Medulla oblongata (tissue), 1 donor: ENCODE results near the gene NXNL1.

Experiments used
- DNase-seq: peaks from one replicate; pipeline ENCODE4 v3.0.0-alpha.2; 2015; ENCODE audit errors: extremely low spot score

Gene NXNL1

DNA sequence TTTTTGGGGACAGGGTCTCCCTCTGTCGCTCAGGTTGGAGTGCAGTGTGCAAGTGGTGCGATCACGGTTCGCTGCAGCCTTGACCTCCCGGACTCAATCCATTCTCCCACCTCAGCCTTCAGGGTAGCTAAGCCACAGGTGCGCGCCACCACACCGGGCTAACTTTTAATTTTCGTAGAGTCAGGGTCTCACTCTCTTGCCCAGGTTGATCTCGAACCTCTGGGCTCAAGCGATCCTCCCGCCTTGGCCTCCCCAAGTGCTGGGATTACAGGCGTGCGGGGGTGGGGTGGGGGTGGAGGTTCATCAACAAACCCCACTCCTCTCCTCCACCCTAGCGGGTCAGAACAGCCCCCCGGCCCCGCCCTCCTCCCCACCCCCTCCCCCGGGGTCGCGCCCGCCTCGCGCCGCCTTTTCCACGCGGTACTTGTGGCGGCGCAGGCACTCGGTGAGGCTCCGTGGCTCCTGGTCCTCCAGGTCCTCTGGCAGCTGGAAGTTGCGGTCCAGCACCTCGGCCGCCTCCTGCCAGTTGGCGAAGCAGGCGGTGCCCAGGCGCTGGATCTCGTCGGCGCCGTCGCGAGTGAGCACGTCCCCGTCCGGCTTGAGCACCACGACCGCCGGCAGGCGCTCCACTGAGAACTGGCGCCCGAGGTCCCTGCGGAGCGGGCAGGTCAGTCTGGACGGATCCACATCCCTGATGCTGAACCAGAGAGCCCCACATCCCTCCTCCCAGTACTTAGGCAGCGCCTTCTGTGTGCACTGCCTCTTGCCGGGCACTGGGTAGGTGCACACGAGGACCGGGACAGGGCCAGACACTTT lies 5.2 kb downstream of the NXNL1 start:
- DNase-seq, result no peak

DNA sequence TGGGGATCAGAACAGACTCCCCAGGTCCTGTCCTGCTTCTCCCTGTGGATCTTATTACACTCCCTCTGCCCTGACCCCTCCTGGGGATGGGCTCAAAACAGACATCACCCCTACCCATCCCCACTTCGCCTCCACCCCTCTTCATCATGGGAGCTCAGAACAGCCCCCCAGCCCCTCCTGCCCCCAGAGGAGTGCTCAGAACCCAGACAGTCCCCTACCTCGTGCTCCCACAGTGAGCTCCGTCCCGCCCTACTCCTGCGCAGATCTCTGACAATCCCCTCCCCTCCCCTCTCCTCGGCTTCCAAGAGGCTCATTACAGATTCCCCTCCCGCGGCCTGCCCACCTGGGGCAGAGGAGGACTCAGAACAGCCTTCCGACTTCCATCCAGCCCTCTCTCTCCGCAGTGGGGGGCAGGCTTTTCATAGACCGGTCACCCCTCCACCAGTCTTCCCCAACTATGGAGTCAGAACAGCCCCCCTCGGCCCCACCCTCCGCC lies 6.1 kb downstream of the NXNL1 start:
- no peak for DNase-seq

DNA sequence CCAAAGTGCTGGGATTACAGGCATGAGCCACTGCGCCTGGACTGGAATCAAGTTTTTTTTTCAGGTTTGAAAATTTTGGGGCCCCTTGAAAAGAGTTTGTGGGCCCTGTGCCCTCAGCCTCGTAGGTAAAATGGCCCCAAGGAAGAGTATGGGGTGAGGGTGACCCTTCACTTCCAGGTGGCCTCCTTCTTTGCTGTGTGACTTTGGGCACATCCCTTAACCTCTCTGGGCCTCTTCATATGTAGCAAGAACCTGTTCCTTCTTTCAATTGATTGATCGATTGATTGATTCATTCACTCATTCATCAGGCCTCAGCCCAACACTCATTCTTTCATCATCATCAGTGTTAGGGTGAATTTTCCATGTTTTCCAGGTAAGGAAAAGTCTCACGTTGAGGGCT lies 8.9 kb downstream of the NXNL1 start:
- DNase-seq, result no peak

DNA sequence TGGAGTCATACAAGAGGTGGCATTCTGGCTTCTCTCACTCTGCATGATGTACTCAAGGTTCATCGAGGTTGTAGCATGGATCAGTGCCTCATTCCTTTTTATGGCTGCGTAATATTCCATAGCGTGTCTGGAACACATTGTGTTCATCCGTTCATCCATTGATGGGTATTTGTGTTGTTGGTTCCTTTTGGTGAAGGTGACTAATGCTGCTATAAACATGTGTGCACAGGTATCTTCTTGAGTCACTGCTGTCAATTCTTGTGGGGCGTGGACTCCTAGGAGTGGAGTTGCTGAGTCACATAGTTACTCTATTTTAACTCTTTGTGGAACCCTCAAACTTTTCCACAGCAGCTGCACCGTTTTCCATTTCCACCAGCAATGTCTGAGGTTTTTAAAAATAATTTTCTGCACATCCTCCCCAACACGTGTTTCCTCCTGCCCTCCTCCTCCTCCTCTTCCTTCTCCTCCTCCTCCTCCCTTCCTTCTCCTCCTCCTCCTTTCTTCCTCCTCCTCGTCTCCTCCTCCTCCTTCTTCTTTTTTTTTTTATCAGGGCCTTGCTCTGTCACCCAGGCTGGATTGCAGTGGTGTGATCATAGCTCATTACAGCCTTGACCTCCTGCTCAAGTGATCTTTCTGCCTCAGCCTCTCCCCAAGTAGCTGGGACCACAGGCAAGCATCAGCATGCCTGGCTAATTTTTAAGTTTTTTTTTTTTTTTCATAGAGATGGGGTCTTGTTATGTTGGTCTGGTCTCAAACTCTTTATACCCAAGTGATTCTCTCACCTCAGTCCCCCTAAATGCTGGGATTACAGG lies 10.3 kb downstream of the NXNL1 start:
- DNase-seq, result no peak

DNA sequence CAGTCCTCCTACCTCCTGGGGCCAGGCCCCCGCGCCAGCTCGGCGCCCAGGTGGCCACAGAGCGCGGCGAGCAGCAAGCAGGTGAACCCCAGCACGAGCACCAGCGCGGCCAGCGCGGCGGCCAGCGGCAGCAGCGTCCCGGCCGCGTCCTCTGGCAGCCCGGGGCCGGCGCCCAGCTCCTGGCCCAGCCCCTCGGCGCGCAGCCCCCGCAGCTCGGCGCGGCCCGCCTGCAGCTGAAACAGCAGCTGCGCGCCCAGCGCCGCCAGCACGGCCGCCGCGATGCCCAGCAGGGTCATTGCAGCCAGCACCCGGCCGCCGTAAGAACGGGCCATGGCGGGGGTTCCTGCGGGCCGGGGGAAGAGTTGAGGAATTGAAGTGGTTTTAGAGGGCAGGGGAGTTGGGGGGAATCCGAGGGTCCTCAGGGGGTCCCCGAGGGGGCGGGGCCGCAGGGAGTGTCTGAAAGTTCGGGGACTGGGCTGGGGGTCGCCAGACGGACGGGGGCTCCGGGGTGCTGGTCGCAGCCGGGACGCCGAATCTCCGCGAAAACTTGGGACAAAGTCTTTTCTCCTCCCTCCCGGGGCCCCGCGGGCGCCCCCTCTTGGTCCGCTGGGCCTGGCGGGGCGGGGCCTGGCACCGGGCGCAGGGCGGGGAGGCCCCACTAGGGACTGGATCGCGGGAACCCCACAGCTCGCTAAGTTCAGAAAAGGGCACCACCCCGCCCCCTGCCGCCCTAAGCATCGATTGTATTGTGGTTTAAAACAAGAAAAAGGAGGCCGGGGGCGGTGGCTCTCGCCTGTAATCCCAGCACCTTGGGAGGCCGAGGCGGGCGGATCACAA lies 12.4 kb downstream of the NXNL1 start, which contains the start of gene TMEM221:
Gene TMEM221 (minus strand): TSS at position 538 of the 837 bp plus-strand sequence. CDS start 206 bp downstream, at position 332.
- DNase-seq, result peak; percentile 23

DNA sequence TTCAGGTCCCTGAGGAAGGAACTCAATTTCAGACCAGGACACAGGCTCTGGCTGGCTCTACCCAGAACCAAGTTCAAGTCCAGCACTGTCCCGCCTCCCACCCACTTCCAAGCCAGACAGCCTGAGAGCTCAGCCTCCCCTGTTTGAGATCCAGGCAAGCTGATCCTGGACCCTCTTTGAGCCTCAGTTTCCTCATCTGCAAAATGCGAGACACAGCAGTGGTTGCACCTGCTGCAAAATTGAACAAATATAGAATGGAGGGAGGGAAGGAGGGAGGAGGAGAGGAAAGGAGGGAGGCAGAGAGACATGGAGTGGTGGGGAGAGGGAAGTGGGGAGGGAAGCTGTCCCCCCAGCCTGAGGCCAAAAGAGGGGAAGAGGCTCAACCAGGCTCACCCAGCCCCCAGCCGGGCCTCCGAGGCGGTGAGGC lies 13.0 kb downstream of the NXNL1 start:
- no peak for DNase-seq

DNA sequence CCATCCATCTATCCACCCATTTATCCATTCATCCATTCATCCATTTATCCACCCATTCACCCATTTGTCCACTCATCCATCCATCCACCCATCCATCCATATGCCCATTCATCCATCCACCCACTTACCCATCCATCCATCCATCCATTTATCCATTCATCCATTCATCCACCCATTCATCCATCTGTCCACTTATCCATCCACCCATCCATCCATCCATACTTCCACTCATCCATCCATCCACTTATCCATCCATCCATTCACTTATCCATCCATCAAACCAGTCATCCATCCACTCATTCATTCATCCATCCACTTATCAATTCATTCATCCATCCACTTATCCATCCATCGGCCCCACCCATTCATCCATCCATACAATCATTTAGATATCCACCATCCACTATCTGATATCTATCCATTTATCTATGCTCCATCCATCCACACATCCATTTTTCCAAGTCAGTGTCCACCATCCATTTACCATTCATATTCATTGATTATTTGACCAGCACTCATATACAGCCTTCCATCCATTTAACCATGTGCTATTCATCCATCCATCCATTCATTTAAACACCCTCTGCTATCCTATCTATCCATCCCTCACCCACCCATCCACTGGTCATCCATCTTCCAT lies 15.1 kb downstream of the NXNL1 start:
- DNase-seq, result no peak

DNA sequence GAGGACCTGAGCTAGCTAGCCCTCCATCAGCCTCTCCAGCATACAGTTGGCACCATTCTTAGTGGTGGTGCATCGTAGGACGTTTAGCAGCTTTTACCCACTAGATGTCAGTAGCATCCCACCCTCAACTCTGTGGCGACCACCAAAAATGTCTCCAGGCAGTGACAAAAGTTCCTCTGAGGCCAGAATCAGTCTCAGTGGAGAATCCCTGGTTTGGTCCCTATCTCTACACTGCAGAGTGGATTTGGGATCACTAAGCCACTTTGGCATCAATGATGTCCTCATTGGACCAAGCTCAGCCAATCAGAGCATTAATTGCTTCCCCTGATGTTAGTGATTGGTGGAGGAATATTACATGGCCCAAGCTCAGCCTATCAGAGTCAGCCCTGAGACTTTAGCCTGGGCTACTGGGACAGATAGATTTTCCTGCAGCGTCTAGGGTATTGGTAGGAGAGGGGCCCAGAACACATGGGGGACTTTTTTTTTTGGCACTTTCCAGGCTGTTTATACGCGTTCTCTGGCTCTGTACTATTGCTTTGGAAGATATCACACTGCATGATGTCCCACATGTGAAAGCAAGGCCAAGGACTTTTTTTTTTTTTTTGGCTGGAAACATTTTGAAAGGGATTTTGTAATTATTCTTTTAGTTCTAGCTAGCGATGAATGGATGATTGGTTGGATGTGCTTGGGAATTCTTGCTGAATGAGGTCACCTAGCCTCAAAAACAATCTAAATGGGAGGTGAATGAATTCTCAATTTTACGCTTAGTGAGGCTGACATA lies 19.3 kb downstream of the NXNL1 start:
- DNase-seq, result no peak

DNA sequence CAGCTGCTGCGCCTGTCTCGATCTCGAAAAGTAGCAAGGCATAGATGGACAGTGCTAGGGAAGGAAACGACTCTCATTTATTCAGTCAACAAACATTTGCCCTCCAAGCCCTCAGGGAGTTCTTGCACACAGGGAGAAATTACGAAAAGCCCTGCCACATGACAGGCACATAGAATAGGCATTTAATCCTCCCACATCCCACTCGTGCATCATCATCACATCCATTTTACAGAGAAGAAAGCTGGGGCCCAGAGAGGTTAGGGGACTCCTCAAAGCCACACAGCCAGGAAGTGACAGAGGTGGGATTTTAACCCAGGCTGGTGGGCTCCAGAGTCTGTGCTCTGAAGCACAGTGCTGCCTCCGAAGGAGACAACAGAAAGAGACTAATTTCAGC lies 23.9 kb downstream of the NXNL1 start:
- DNase-seq, result no peak

DNA sequence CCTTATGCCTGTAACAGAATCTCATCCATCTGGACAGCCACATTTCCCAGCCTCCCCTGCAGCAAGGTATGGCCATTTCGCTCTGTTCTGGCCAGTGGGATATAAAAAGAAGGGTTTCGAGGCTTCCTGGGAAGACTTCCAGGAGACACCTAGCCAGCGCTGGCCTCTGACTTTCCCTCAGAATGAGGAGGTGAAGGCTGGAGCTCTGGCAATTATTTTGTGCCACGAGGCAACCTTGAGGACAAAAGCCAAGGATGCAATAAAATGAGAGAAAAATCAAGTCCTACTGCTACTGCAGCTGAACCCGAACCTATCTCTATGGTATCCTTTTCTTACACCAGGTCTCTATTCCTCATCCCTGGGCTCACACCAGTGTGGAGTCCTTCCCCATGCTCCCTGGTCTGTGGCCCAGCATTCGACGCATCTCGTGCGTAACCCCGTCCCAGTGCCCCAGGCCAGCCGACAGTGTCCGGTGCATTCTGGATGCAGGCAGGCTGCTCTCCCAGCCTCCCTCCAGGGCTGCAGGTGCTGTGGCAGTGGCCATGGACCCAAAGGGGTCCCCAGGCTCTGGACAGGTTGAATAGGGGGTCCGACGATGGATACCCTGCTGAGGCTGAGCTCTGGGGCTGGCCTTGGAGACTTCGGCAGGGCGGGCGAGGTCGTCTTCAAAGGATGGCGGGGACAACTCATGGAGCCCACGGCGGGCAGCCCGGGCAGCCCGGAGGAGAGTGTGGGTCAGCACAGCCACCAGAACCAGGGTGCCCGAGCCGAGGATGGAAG lies 24.4 kb downstream of the NXNL1 start:
- DNase-seq, result no peak

DNA sequence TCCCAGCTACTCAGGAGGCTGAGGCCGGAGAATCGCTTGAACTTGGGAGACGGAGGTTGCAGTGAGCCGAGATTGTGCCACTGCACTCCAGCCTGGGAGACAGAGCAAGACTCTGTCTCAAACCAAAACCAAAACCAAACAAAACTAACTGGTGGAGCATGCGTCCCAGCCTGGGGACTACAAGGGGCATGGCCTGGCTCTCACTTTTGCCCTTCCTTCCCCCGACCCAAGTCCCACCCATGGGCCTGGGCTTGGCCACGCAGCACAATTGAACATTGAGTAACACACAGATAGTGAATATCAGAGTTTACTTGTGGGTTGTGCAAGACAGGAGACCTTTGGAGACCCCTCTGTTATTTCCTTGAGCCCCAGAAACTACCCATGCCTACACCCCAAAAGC lies 25.5 kb downstream of the NXNL1 start:
- DNase-seq, result no peak

DNA sequence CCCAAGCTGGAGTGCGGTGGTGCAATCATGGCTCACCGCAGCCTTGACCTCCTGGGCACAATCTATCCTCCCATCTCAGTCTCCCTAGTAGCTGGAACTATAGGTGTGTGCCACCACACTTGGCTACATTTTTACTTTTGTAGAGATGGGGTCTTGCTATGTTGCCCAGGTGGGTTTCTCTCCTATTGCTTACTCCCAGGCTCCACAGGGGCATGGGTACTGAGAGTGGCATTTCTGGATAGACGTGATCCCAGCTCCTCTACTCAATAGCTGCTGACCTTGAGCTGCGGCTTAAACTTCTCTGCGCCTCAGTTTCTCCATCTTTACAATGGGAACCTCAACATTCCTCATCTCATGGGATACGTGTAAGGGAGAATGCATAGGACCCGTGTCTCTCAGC lies 29.3 kb downstream of the NXNL1 start:
- DNase-seq, result no peak

DNA sequence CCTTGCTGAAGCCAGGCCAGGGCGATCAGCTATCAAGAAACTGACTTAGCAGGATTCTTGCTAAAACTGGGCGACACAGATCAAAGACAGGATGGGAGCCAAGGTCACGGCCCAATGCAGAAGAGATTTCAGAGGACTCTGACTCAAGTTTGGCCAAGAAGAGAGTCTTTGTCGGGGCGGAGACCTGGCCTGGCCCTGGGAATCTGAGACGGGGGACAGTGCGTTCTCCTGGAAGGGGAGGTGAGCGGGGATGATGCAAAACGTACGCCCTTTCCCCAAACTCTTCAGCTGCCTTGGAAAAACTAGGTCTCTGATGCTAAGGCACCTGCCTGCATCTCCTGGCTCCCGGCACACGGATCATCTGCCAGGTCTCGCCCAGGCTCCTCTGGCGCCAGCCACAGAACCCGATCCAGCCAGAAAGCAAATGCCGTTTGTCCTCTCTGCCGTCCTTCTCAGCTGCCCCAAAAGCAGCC lies 31.0 kb downstream of the NXNL1 start:
- no peak for DNase-seq

DNA sequence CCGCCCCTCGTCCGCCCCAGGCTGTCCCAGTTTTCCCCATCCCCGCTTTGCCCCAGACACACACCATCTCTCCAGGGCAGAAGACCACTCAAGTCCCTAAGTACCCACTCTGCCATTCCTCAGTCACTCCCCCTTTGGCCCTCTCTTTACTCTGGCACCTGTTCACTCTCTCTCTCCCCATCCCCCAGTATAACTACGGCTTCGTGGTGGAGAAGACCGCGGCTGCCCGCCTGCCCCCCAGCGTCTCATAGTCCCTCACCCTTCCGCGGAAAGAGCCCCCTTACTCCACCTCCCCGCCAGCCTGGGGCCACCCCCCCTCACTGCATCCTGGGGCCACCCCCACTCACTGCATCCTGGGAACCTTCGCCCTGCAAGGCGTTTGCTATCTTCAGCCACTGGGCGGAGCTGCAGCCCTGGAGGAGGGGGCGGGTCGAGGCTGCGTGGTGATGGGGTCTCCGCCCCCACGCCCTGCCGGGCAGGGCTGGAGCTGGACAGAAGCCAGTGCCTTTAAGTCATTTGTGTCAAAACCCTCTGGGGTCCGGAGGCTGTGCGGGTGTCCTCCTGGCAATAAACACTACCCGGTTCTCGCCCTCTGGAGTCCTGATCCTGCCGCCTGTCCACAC lies 35.9 kb downstream of the NXNL1 start:
- no peak for DNase-seq

DNA sequence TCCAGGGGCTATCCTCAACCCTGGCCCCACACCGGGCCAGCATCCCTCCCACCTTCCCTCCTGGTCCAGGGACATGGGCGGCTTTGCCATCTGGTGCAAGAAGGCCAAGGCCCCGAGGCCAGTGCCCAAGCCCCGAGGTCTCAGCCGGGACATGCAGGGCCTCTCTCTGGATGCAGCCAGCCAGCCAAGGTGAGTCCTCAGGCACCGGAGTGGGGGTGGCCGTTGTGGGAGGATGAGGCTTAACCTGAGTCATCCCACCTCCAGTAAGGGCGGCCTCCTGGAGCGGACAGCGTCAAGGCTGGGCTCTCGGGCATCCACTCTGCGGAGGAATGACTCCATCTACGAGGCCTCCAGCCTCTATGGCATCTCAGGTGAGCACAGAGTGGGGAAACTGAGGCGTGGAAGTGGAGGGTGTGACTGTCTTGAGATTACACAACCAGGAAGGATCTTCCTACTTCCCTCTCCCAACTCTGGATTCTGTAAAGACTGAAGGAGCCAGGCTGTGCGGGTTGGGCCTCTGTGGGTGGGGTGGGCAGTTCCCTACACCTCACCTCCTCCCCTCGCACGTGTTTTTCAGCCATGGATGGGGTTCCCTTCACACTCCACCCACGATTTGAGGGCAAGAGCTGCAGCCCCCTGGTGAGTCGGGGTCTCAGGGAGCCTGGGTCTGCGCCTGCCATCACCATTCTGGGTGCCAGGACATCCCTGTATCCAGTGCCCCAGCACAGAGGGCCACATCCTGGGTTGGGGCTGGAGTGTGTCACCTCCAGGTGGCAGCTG lies 37.1 kb downstream of the NXNL1 start:
- no peak for DNase-seq

DNA sequence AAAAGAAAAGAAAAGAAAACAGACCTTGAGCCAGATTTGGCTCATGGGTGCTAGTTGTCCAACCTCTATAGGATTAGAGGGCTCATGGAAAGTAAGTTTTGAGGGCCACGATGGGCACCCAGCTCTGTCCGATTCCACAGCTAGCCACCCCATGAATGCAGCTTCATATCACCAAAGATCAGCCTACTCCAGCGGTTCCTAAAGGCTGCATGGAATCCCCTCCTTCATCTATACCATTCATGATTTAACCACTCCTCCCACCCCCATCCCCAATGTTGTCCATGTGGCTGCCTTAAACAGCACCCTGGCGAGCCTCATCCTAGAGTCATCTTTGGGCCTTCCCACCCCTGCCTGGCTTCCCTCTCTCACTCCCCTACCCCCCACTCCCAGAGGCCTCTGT lies 38.8 kb downstream of the NXNL1 start:
- no peak for DNase-seq

DNA sequence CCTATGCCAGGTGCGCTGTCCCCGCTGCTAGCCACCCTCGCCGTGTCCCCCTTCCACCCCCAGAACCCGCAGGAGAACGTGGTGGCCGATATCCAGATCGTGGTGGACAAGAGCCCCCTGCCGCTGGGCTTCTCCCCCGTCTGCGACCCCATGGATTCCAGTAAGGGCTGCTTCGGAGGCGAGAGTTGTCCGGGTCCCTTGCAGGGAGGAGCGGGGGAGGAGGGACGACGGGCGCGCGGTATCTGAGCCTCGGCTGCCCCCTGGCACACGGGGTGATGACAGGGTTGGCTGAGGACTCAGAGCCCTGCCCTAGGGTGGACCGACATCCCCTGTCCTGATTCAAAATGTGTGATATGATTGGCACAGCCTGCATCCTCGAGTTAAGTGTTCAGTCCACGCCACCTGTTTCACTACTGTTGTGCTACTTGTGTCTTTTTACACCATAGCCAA lies 40.2 kb downstream of the NXNL1 start:
- no peak for DNase-seq
